HEK293 (cell line): ENCODE data around the gene TBC1D14.
"Not testable (repeated sequence)": the region's sequence is repeated elsewhere in the genome, so short reads cannot be mapped to it uniquely, and the experiment has no call there.

ENCODE experiments used
- CTCF ChIA-PET: fragments of 350-600 bp; formaldehyde crosslinking; extraction: SDS; loops from one replicate; lab custom pipeline; 2021; ENCODE audit warnings: antibody characterized with exemption; lab: Yijun Ruan, JAX
- POLR2A ChIA-PET: fragments of 300-600 bp; formaldehyde crosslinking; extraction: SDS; loops from one replicate; lab custom pipeline; 2020; ENCODE audit warnings: antibody characterized with exemption, inconsistent platforms; lab: Yijun Ruan, JAX
- H3K27ac ChIP-seq: fragments of 200-500 bp; sonication (Bioruptor generic); 2 replicates; pipeline ENCODE4 v1.5.1; 2014; ENCODE audit warnings: low read depth, low read length, control low read depth, inconsistent platforms; ENCODE audit errors: extremely low read depth
- H3K36me3 ChIP-seq, 2 experiments: fragments of 200-500 bp in 1 of 2; sonication (Bioruptor generic) in 1 of 2; 1 replicate in 1 of 2; 2 replicates in 1 of 2; pipeline ENCODE4 v1.5.1; 2014 to 2017; ENCODE audit warnings: inconsistent platforms in 2 of 2, low read length in 2 of 2; ENCODE audit not compliant: control insufficient read depth in 2 of 2, insufficient read depth in 1 of 2
- H3K4me1 ChIP-seq: fragments of 200-500 bp; sonication (Bioruptor generic); 2 replicates; pipeline ENCODE4 v1.5.1; 2014; ENCODE audit warnings: mild to moderate bottlenecking, low read length, inconsistent platforms; ENCODE audit not compliant: control insufficient read depth, insufficient read depth
- H3K4me3 ChIP-seq: 2 replicates; pipeline ENCODE4 v1.5.1; 2011; ENCODE audit warnings: low read depth, mild to moderate bottlenecking, control low read depth, low read length, moderate library complexity
- H3K9me3 ChIP-seq: fragments of 200-500 bp; sonication (Bioruptor generic); 2 replicates; pipeline ENCODE4 v1.5.1; 2014; ENCODE audit warnings: low read depth, low read length, inconsistent platforms; ENCODE audit not compliant: control insufficient read depth, insufficient read depth
- EGR2 ChIP-seq: fragments of 450-650 bp; formaldehyde crosslinking; IDR thresholded peaks from 2 replicates; pipeline ENCODE4 v1.5.1; 2016; ENCODE audit warnings: low read depth, missing biosample characterization, missing genetic modification characterization
- HOXC10 ChIP-seq: sonication (generic); formaldehyde crosslinking; IDR thresholded peaks from 2 replicates; pipeline ENCODE4 v1.8.1; 2023; ENCODE audit warnings: mild to moderate bottlenecking, missing genetic modification reagents
- OVOL3 ChIP-seq: fragments of 450-650 bp; formaldehyde crosslinking; IDR thresholded peaks from 2 replicates; pipeline ENCODE4 v1.5.1; 2016; ENCODE audit warnings: missing biosample characterization, missing genetic modification characterization
- PBX3 ChIP-seq: sonication (generic); formaldehyde crosslinking; IDR thresholded peaks from 2 replicates; pipeline ENCODE4 v1.8.1; 2022; ENCODE audit warnings: mild to moderate bottlenecking, moderate library complexity, missing genetic modification reagents
- ZBTB49 ChIP-seq: fragments of 450-650 bp; formaldehyde crosslinking; IDR thresholded peaks from 2 replicates; pipeline ENCODE4 v1.5.1; 2016; ENCODE audit warnings: missing biosample characterization, missing genetic modification characterization, low read depth
- ZFHX2 ChIP-seq: fragments of 450-650 bp; formaldehyde crosslinking; conservative IDR thresholded peaks from 2 replicates; pipeline ENCODE4 v1.5.1; 2016; ENCODE audit warnings: missing biosample characterization, missing genetic modification characterization
- ZNF335 ChIP-seq: fragments of 450-650 bp; formaldehyde crosslinking; conservative IDR thresholded peaks from 2 replicates; pipeline ENCODE4 v1.5.1; 2016; ENCODE audit warnings: missing biosample characterization, missing genetic modification characterization
- ZNF426 ChIP-seq: fragments of 450-650 bp; formaldehyde crosslinking; IDR thresholded peaks from 2 replicates; pipeline ENCODE4 v1.5.1; 2017; ENCODE audit warnings: missing biosample characterization, missing genetic modification characterization, mild to moderate bottlenecking, inconsistent platforms, moderate library complexity
- ZNF518A ChIP-seq: fragments of 450-650 bp; formaldehyde crosslinking; conservative IDR thresholded peaks from 2 replicates; pipeline ENCODE4 v1.5.1; 2016; ENCODE audit warnings: low read depth, missing biosample characterization, missing genetic modification characterization
- ZNF548 ChIP-seq: fragments of 450-650 bp; formaldehyde crosslinking; IDR thresholded peaks from 2 replicates; pipeline ENCODE4 v1.5.1; 2016; ENCODE audit warnings: missing biosample characterization, missing genetic modification characterization
- ZNF692 ChIP-seq: fragments of 450-650 bp; formaldehyde crosslinking; IDR thresholded peaks from 2 replicates; pipeline ENCODE4 v1.5.1; 2016; ENCODE audit warnings: missing biosample characterization, missing genetic modification characterization
- ZSCAN16 ChIP-seq: fragments of 450-650 bp; formaldehyde crosslinking; IDR thresholded peaks from 2 replicates; pipeline ENCODE4 v1.5.1; 2016; ENCODE audit warnings: missing biosample characterization, missing genetic modification characterization

The TBC1D14 gene

DNA sequence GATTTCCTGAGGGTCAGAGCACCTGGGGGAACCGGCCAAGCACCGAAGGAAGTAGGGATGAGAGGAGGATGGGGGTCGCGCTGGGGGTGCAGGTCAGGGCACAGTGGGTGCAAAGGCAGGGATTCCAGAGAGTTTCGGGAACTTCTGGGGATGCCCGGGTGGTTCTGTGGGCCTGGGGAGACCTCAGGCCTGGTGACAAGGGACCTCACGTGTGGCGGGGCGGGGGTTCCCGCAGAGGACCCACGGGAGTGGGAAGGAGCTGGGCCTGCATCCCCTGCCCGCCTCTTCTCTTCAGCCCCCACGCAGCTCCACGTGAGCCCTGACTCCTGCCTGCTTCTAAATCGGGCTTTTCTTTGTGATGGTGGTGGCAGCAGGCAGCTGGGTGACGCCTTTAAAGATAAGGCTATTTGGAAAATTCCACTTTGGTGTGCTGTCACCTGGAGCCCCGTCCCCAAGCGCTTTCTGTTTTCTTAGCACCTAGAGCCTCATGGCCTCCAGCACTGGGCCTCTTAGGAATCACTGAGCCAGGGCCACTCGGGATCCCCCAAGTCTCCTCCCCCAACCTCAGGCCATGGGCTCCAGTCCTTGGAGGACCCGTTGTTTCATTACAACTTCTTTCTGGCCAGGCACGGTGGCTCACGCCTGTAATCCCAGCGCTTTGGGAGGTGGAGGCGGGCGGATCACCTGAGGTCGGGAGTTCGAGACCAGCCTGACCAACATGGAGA lies 7.1 kb upstream of the TBC1D14 start:
- ChIA-PET POLR2A (no interaction called here), CTCF (no interaction called here)
- H3K27ac ChIP-seq = no peak overlapping the region

DNA sequence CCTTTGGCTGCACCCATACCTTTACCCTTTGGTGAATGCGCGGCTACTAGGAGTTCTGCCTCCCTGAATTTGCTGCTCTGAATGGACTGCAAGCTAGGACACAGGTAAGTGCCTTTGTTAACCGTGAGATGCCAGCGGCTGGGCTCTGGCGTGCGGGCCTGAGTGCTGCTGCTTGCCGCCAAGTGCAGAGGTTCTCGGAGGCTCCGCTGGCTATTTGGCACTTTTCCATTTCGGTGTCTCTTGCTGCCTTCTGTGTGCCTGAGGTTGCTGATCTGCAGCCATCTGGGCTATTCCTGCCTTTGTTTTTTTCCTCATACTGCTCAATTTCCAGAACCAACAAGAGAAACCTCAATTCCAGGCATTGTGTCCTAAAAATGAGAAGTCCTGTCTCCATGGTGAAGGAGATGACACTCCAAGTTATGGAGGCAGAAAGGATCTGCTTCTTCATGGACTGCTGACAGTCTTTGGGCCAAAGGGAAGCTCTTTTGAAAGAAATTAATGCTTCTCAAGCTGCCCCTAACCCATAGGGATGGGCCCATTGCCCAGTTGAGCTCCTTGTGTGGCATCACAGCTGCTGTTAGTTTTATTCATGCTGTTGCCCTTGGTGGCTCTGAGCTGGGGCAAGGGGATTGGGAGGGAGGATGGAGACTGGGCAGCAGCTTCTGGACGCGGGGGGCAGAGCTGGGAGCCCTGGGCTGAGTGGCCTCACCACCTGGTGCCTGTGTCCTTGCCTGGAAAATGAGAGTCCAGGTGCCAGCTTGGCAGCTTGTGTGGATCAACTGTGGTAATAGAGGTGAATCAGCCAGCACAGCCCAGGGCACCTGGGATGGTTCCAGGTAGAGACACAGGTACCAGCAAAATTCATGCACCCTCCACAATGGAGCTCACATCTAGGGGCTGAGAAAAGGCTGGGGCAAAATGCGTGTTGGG lies 3.8 kb upstream of the TBC1D14 start:
- Histone ChIP-seq H3K36me3 (no peaks in the 10 kb centered on the region), H3K9me3 (no peaks in the 10 kb centered on the region), H3K4me1 (no peaks in the 10 kb centered on the region), H3K4me3 (no peak overlapping the region), H3K27ac (no peak overlapping the region)
- POLR2A ChIA-PET = interaction anchor here (0.8 kb wide), 1 partner anchor 10 kb away, joined by 6 read pairs; no protein-coding TSS in a partner anchor
- no peak for TF ChIP-seq ZNF692 (tag by site-specific recombination)
- TF ChIP-seq ZNF548 = no peak
- no peak for TF ChIP-seq OVOL3
- no peak for TF ChIP-seq ZNF426 (tag by site-specific recombination)
- no peak for TF ChIP-seq PBX3 (CRISPR knock-in tag)
- TF ChIP-seq ZBTB49 (tag by site-specific recombination) = no peak
- TF ChIP-seq ZNF518A (tag by site-specific recombination) = no peak
- CTCF ChIA-PET = interaction anchor here (0.6 to 1.4 kb wide), 4 partner anchors 23 to 165 kb away, joined by 3 to 6 read pairs (median 4); no protein-coding TSS in a partner anchor

More for the DNA sequence above, 7.1 kb upstream of the TBC1D14 start:
- TF ChIP-seq ZSCAN16 (tag by site-specific recombination) (no peak), ZFHX2 (tag by site-specific recombination) (peak; percentile 47), EGR2 (tag by site-specific recombination) (peak; percentile 27; the same call in 1 of the 2 replicates), ZNF335 (peak; percentile 49), HOXC10 (CRISPR knock-in tag) (no peak)
- Histone ChIP-seq H3K36me3 (no peaks in the 10 kb centered on the region), H3K4me1 (no peaks in the 10 kb centered on the region), H3K4me3 (no peak overlapping the region), H3K9me3 (no peaks in the 10 kb centered on the region)

DNA sequence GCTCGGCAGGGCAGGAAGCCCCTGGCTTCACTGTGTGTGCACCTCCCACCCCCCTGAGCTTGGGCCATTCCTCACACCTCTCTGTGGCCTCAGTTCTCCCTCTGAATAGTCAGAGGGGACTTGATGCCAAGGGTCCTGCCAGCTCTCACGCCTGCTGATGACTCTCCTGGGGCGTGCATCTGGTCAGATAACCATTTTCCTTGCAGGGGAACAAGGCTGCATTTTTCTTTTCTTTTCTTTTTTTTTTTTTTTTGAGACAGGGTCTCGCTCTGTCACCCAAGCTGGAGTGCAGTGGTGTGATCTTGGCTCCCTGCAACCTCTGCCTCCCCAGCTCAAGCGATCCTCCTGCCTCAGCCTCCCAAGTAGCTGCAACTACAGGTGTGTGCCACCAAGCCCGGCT lies 3.1 kb upstream of the TBC1D14 start:
- not testable (repeated sequence) for H3K27ac ChIP-seq, H3K9me3 ChIP-seq, H3K4me1 ChIP-seq, H3K36me3 ChIP-seq, H3K4me3 ChIP-seq
- CTCF ChIA-PET = interaction anchor here (0.6 to 1.4 kb wide), 2 partner anchors 68 to 165 kb away, joined by 4 to 6 read pairs; no protein-coding TSS in a partner anchor
- POLR2A ChIA-PET = interaction anchor here (0.8 kb wide), 1 partner anchor 9 kb away, joined by 6 read pairs; no protein-coding TSS in a partner anchor
